GM15510 (cell line): ENCODE results near the gene SLC43A2.

ENCODE experiments used
- POLR2A ChIP-seq: IDR thresholded peaks from 3 replicates; pipeline ENCODE4 v1.6.1; 2011; ENCODE audit warnings: borderline replicate concordance; ENCODE audit not compliant: insufficient read length; ENCODE audit errors: extremely low read depth

SLC43A2 gene

DNA sequence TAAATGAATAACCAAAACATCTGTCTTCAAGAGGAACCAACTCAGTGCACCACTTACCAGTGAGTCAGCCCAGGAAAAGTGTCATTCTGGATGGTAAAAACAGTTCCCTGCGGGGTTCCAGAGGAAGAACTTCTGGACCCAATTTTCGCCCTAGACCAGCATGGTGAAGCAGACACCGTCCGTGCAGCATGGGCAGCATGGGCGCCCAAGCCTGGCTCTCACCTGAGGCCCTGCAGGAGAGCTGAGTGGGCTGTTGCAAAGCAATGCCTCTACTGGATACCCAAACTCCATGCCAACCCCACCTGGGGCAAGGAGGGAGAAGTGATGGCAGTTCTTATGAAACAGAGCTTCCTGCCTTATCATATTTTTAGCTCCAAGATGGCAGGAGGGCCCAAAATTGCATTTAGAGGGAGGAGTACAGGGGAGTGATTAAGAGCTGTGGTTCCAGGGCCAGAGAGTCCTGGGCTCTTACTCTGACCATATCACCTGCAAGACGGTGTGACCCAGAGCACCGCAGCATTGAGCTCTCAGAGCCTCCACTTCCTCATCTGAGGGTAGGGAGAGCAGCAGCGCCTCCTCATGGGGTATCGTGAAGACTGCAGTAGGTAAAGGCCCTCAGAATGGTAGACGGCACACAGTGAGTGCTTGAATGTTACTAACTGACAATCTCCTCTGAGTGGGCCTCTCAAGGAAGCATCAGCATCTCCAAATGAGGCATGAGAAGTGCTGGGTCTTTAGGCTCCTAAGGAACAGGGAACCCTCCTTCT, 95.6 kb downstream of the SLC43A2 start:
- no peak for TF ChIP-seq POLR2A

DNA sequence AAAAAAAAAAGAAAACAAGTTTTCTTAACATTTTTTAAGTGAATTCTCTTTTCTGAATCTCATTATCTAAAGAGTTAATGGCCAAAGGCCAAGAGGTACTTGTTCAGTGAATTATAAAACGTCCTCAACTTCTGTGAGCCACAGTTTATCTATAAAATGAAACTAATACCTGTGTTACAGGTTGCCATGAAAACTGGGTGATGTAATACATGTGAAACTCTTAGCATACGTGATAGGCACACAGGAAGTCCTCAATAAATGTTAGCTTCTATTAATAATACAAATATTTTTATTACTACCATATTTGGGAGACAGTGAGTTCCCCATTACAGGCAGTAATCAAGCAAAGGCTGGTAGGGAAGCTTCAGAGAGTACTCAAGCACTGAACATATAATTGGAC, 98.8 kb downstream of the SLC43A2 start:
- TF ChIP-seq POLR2A, result no peak

DNA sequence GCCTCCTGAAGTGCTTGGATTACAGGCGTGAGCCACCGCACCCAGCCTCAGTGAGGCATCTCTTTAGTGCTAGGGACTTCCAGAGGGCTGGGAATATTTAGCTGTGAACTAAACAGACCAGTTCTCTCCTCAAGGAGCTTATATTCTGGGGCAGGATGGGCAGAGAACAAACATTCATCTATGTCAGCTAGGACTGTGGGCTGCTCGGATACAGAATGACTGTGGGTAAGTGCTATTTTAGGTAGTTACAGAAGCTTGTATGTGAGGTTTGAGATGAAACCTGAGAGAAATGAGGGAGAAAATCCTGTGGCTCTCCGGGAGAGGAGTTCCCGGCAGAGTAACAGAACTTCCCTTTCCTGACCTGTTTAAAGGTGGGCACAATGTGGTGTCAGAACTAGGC, 106.0 kb downstream of the SLC43A2 start:
- no peak for TF ChIP-seq POLR2A

DNA sequence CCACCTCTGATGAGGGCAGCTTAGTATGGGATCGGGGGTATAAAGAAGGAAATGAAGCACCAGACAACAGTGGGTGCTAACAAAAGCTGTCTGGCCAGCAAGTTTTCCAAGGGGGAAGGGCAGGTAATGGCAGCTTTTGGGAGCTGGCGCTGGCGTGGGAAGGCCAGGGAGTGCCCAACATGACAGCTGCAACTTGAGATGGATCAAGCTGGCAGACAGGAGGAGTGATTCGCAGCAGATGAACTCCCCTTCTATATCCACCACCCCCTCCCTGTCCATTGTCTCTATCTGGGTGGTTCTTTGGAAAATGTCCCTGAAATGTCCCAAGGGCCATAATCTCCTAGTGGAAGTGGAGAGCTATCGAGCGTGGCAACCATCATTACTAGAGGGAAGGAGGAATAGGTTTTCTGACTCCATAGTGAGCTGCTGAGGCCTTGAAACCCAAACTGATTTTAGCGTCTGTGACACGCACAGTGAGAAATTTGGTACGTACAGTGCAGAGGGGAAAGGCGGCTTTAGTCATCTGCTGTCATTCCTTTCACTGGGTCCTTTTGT, 107.5 kb downstream of the SLC43A2 start:
- no peak for TF ChIP-seq POLR2A

DNA sequence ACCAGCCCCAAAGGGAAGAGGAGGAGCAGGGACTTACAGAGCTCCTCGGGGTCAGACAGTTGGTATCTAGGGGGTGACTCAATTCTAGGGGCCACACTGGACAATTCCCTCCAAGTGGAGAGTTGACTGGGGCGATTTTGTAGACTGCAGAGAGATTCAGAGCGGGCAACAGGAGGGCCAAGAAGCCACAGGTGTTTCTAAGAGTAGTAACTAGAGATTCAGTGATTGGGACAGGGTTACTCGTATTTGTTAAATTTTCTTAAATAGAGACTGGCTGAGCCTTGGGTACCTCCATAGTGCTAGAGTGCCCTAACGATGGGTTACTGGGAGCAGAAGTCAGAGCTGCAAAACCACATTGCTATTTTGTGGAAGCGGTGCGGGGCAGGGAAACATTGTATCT, 109.0 kb downstream of the SLC43A2 start:
- TF ChIP-seq POLR2A, result no peak
